Astrocyte (in vitro differentiated cells and primary cell): ENCODE measurements around the gene GJC1.

Experiments used
- EZH2 ChIP-seq: IDR thresholded peaks from 2 replicates; pipeline ENCODE4 v1.6.1; 2012; ENCODE audit warnings: mild to moderate bottlenecking, low read length, inconsistent platforms; ENCODE audit not compliant: insufficient read depth
- TF ChIP-seq, protein P1 (sequence below): IDR thresholded peaks from 2 replicates; pipeline ENCODE4 v1.5.1; 2011; ENCODE audit warnings: low read depth, mild to moderate bottlenecking, inconsistent platforms, low read length, moderate library complexity; ENCODE audit not compliant: insufficient read depth

DNA sequence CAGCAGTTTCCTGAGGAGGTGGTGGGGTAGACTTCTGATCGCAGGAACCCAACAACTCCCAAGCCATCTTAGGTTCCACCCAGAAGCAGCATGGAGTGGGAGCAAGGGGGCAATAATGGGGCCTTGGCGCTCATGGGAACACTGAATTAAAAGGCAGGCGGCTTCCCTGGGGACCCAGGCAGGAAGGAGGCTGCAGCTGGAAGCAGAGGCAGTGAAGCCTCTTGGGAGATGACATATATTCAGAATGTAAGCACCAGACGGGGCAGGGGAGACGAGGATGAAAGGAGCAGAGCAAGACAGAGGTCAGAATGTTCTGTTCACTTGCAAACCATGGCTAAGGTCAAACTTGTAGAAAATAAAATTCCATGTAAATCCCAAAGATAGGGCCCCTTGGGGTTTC, 20.5 kb upstream of the GJC1 start:
- TF ChIP-seq, protein P1, sequence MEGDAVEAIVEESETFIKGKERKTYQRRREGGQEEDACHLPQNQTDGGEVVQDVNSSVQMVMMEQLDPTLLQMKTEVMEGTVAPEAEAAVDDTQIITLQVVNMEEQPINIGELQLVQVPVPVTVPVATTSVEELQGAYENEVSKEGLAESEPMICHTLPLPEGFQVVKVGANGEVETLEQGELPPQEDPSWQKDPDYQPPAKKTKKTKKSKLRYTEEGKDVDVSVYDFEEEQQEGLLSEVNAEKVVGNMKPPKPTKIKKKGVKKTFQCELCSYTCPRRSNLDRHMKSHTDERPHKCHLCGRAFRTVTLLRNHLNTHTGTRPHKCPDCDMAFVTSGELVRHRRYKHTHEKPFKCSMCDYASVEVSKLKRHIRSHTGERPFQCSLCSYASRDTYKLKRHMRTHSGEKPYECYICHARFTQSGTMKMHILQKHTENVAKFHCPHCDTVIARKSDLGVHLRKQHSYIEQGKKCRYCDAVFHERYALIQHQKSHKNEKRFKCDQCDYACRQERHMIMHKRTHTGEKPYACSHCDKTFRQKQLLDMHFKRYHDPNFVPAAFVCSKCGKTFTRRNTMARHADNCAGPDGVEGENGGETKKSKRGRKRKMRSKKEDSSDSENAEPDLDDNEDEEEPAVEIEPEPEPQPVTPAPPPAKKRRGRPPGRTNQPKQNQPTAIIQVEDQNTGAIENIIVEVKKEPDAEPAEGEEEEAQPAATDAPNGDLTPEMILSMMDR = no peak
- TF ChIP-seq EZH2 = no peak
